ENCODE results near the gene EPS8.

The EPS8 gene

DNA sequence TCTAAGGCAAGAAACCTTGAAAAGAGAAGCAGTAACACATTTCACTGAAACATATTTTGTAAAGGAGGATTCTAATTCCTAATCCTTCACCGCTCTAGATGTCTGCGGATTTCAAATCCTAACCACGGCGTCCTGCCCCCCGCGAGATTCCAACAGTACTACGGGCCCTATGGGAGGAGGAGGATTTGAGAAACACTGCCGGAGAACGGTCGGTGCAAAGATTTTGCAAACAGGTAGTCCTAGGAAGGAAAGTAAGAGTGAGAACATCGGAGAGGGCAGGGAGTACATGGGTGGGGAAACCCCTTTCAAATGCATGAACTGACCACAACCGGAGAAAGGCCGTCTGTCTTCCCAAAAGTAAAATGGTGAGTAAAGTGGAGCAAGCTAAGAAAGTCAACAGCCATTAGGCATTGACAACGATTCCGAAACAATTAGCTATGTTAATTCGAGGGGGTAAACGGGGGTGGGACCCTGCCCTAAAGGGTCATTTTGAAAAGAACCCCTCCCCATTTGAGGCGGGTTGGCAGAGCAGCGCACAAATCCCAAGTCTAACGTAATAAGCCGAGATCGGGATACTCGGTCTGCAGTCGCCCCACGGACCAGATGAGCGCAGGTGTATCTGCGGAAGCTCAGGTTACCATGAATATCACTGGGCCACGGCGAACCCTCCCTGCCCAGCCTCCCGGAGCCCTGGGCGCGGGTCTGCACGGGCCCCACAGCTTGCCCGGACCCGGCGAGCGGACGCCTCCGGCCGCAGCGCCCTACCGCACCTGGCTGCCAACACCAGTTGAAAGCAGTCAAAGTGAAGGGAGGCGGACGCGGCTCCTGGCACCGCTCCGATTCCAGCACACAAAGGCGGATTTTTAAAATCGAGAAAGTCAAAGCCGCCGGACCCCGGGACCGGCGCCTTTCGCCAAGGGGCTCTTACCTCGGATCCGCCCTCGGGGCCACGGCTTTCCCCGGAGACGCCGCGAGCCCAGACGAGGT is 662 bp downstream of the EPS8 start:
- Histone ChIP-seq H3K36me3 (ENCODE audit: insufficient read depth, low read length) (no peaks in the 10 kb centered on the region), H3K4me3 (peak overlapping the region; percentile 94), H3K9ac (ENCODE audit: insufficient read length) (peak overlapping the region; percentile 79), H3K27ac (no peak overlapping the region), H3K9me3 (ENCODE audit: low read depth, low read length) (no peaks in the 10 kb centered on the region)
- no peak for DNase-seq (ENCODE audit: low read depth, low spot score)
- TF ChIP-seq FOXP2 (optimal IDR thresholded peaks at IDR 0.05; ENCODE audit: control extremely low read depth, extremely low read length, insufficient read depth) (no peak), POLR2AphosphoS5 (IDR thresholded peaks at IDR 0.05; ENCODE audit: borderline replicate concordance, low read depth, low read length) (no peak), EZH2 (IDR thresholded peaks at IDR 0.05) (no peak)

DNA sequence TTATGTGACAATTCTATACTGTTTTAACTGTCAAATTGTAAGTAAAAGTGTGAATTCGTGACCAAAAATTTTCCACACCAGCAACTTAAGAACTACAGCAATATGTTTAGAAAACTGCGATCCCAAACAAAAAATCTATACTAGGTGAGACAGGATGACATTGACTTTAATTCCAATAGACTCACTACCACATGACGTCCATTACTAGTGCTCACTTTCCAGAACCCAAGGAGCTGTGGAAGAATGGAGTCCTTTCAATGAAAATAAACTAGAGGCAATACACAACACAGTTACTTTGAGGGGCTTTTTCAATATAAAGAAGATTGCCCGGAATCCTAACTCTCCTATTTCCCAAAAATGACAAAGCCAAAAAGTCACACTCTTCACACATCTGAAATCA is 1.4 kb downstream of the EPS8 start:
- Histone ChIP-seq H3K9me3 (ENCODE audit: low read depth, low read length) (no peaks in the 10 kb centered on the region), H3K27ac (no peak overlapping the region), H3K4me3 (peak overlapping the region; percentile 94), H3K36me3 (ENCODE audit: insufficient read depth, low read length) (no peaks in the 10 kb centered on the region), H3K9ac (ENCODE audit: insufficient read length) (peak overlapping the region; percentile 79)
- DNase-seq (ENCODE audit: low read depth, low spot score): no peak
- TF ChIP-seq EZH2 (IDR thresholded peaks at IDR 0.05) (no peak), POLR2AphosphoS5 (IDR thresholded peaks at IDR 0.05; ENCODE audit: borderline replicate concordance, low read depth, low read length) (no peak), FOXP2 (optimal IDR thresholded peaks at IDR 0.05; ENCODE audit: control extremely low read depth, extremely low read length, insufficient read depth) (no peak)

DNA sequence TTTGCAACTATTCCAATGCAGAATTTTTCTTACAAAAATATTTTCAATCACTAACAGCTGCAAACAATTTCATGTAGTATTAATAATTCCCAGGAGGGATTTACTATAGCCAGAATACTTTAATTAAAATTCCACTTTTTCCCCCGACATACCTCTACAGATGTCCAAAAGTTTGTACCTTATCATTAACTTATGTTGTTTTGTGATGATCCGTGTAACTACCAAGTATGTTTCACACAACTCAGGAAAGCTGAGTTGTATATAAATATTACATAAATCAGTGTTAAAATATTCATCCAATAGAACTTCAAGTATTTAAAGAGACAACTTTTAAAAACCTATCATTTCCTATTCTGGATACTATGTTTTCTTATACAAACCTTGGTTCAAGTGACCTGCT is 2.4 kb downstream of the EPS8 start:
- DNase-seq (ENCODE audit: low read depth, low spot score): no peak
- no peaks in the 10 kb centered on the region for H3K9me3 ChIP-seq (ENCODE audit: low read depth, low read length)
- H3K36me3 ChIP-seq (ENCODE audit: insufficient read depth, low read length): no peaks in the 10 kb centered on the region
- no peak overlapping the region for H3K27ac ChIP-seq
- H3K4me3 ChIP-seq: peak overlapping the region; percentile 16; the same call in 1 of the 2 replicates
- H3K9ac ChIP-seq (ENCODE audit: insufficient read length): no peak overlapping the region
- TF ChIP-seq POLR2AphosphoS5 (IDR thresholded peaks at IDR 0.05; ENCODE audit: borderline replicate concordance, low read depth, low read length) (no peak), EZH2 (IDR thresholded peaks at IDR 0.05) (no peak), FOXP2 (optimal IDR thresholded peaks at IDR 0.05; ENCODE audit: control extremely low read depth, extremely low read length, insufficient read depth) (no peak)

DNA sequence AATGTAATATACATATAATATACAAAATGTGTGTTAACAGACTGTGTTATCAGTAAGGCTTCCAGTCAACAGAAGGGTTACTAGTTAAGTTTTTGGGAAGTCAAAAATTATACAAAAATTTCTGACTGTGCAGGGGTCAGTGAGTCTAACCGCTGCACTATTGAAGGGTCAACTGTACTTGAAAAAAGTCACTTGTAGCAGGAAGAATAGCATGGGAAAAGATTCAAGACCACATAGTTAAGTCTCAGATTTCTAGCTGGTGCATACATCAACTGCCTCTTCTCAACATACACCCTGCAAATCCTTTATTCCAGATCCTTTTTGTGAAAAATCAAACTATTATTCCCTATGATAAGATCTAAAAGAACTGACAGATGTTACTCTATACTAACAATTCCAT is 5.9 kb downstream of the EPS8 start:
- Histone ChIP-seq H3K4me3 (no peak overlapping the region), H3K9me3 (ENCODE audit: low read depth, low read length) (no peaks in the 10 kb centered on the region), H3K9ac (ENCODE audit: insufficient read length) (no peak overlapping the region), H3K27ac (no peak overlapping the region), H3K36me3 (ENCODE audit: insufficient read depth, low read length) (no peaks in the 10 kb centered on the region)
- TF ChIP-seq FOXP2 (optimal IDR thresholded peaks at IDR 0.05; ENCODE audit: control extremely low read depth, extremely low read length, insufficient read depth) (no peak), POLR2AphosphoS5 (IDR thresholded peaks at IDR 0.05; ENCODE audit: borderline replicate concordance, low read depth, low read length) (no peak), EZH2 (IDR thresholded peaks at IDR 0.05) (no peak)
- DNase-seq (ENCODE audit: low read depth, low spot score): no peak

DNA sequence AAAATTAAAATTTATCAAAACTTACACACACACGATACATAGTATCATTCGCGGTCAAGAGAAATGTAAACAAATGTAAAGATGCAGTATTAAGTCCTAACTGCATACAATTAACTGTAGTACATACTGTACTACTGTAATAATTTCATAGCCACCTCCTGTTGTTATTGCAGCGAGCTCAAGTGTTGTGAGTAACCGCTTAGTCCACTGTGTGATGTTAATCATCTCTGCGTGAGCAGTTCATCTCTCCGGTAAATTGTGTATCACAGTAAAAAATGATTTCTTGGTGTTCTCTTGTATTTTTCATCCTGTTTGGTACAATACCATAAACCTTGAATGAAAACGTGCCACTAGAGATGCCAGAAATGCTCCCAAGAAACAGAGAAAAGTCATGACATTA is 6.5 kb downstream of the EPS8 start:
- no peak for DNase-seq (ENCODE audit: low read depth, low spot score)
- H3K27ac ChIP-seq: no peak overlapping the region
- no peaks in the 10 kb centered on the region for H3K9me3 ChIP-seq (ENCODE audit: low read depth, low read length)
- H3K36me3 ChIP-seq (ENCODE audit: insufficient read depth, low read length): no peaks in the 10 kb centered on the region
- no peak for TF ChIP-seq EZH2 (IDR thresholded peaks at IDR 0.05)
- TF ChIP-seq POLR2AphosphoS5 (IDR thresholded peaks at IDR 0.05; ENCODE audit: borderline replicate concordance, low read depth, low read length): no peak
- no peak for TF ChIP-seq FOXP2 (optimal IDR thresholded peaks at IDR 0.05; ENCODE audit: control extremely low read depth, extremely low read length, insufficient read depth)
- no peak overlapping the region for H3K4me3 ChIP-seq
- H3K9ac ChIP-seq (ENCODE audit: insufficient read length): no peak overlapping the region

GRCh38 chr12:15779925-15780324 is 9.3 kb downstream of the EPS8 start:
- H3K4me3 ChIP-seq: no peak overlapping the region
- no peaks in the 10 kb centered on the region for H3K36me3 ChIP-seq (ENCODE audit: insufficient read depth, low read length)
- H3K9ac ChIP-seq (ENCODE audit: insufficient read length): no peak overlapping the region
- TF ChIP-seq POLR2AphosphoS5 (IDR thresholded peaks at IDR 0.05; ENCODE audit: borderline replicate concordance, low read depth, low read length): no peak
- TF ChIP-seq EZH2 (IDR thresholded peaks at IDR 0.05): no peak
- no peak for TF ChIP-seq FOXP2 (optimal IDR thresholded peaks at IDR 0.05; ENCODE audit: control extremely low read depth, extremely low read length, insufficient read depth)
- no peak for DNase-seq (ENCODE audit: low read depth, low spot score)
- H3K27ac ChIP-seq: no peak overlapping the region
- no peaks in the 10 kb centered on the region for H3K9me3 ChIP-seq (ENCODE audit: low read depth, low read length)

GRCh38 chr12:15778126-15778525 is 11.1 kb downstream of the EPS8 start:
- TF ChIP-seq POLR2AphosphoS5 (IDR thresholded peaks at IDR 0.05; ENCODE audit: borderline replicate concordance, low read depth, low read length) (no peak), FOXP2 (optimal IDR thresholded peaks at IDR 0.05; ENCODE audit: control extremely low read depth, extremely low read length, insufficient read depth) (no peak), EZH2 (IDR thresholded peaks at IDR 0.05) (no peak)
- Histone ChIP-seq H3K9me3 (ENCODE audit: low read depth, low read length) (no peaks in the 10 kb centered on the region), H3K36me3 (ENCODE audit: insufficient read depth, low read length) (no peaks in the 10 kb centered on the region), H3K9ac (ENCODE audit: insufficient read length) (no peak overlapping the region), H3K4me3 (no peak overlapping the region), H3K27ac (no peak overlapping the region)
- DNase-seq (ENCODE audit: low read depth, low spot score): no peak

- no peaks in the 10 kb centered on the region for H3K9me3 ChIP-seq (ENCODE audit: low read depth, low read length)
- no peak for TF ChIP-seq EZH2 (IDR thresholded peaks at IDR 0.05)
- no peak for TF ChIP-seq POLR2AphosphoS5 (IDR thresholded peaks at IDR 0.05; ENCODE audit: borderline replicate concordance, low read depth, low read length)
- TF ChIP-seq FOXP2 (optimal IDR thresholded peaks at IDR 0.05; ENCODE audit: control extremely low read depth, extremely low read length, insufficient read depth): no peak
- DNase-seq (ENCODE audit: low read depth, low spot score): no peak
- no peak overlapping the region for H3K27ac ChIP-seq
- H3K36me3 ChIP-seq (ENCODE audit: insufficient read depth, low read length): no peaks in the 10 kb centered on the region
- no peak overlapping the region for H3K4me3 ChIP-seq
- no peak overlapping the region for H3K9ac ChIP-seq (ENCODE audit: insufficient read length)
These were observed 11.7 kb downstream of the EPS8 start for GRCh38 chr12:15777355-15778012.

All from SK-N-MC (cell line).